Vagina (tissue), 2 donors: Measurements from ENCODE around the gene BMS1. TPM values are rescaled to one million over a fixed set of nuclear protein-coding genes. Genes with fewer than 3 reads are reported as not detected.
"Not testable (repeated sequence)": the region's sequence is repeated elsewhere in the genome, so short reads cannot be mapped to it uniquely, and the experiment has no call there.

Source experiments
- DNase-seq, 2 donors: peaks; one replicate each; pipeline ENCODE4 v3.0.0-alpha.2; 2017; ENCODE audit errors: extremely low spot score in 2 of 2
- H3K27ac ChIP-seq: fragments of 200-600 bp; sonication (generic); one replicate; pipeline ENCODE4 v1.5.1; 2019
- H3K27me3 ChIP-seq: fragments of 200-600 bp; sonication (generic); one replicate; pipeline ENCODE4 v1.5.1; 2019
- H3K36me3 ChIP-seq, 2 donors: fragments of 200-600 bp; sonication (generic); one replicate each; pipeline ENCODE4 v1.5.1; 2017 to 2019
- H3K4me1 ChIP-seq: fragments of 200-600 bp; sonication (generic); one replicate; pipeline ENCODE4 v1.5.1; 2019
- H3K4me3 ChIP-seq, 2 donors: fragments of 200-600 bp; sonication (generic); 1 replicate in 1 of 2; 2 replicates in 1 of 2; pipeline ENCODE4 v1.5.1; 2016 to 2019
- H3K9me3 ChIP-seq: fragments of 200-600 bp; sonication (generic); one replicate; pipeline ENCODE4 v1.5.1; 2019
- CTCF ChIP-seq, 3 experiments: fragments of 450-650 bp in 2 of 3; fragments of 200-600 bp in 1 of 3; sonication (generic) in 1 of 3; IDR thresholded peaks; one replicate each; pipeline ENCODE4 v1.5.1; 2017 to 2019; ENCODE audit warnings: antibody characterized with exemption in 3 of 3, mild to moderate bottlenecking in 2 of 3, moderate library complexity in 2 of 3
- POLR2A ChIP-seq, 2 donors: fragments of 450-650 bp; IDR thresholded peaks; one replicate each; pipeline ENCODE4 v1.6.1; 2017; ENCODE audit warnings: antibody characterized with exemption in 2 of 2, mild to moderate bottlenecking in 2 of 2, moderate library complexity in 2 of 2
- POLR2AphosphoS5 ChIP-seq, 2 donors: sonication (generic); formaldehyde crosslinking; IDR thresholded peaks; one replicate each; pipeline ENCODE4 v1.9.0; 2017; ENCODE audit warnings: antibody characterized with exemption in 2 of 2, mild to moderate bottlenecking in 2 of 2, low read depth in 1 of 2; ENCODE audit not compliant: insufficient read depth in 1 of 2
- intact Hi-C: fragments of 100-400 bp; cut with DNase I; formaldehyde crosslinking; loops from one replicate; pipeline ENCODE4 v1.15.1; 2023
- total RNA-seq: library from RNA; depleted of rRNA; stranded (reverse); fragments of >200 nt; gene quantifications from one replicate; pipeline ENCODE4 v1.2.3, GENCODE V29; 2016

The BMS1 gene
- total RNA-seq, 1 donor from 2014 or later, result 12.0 TPM

GRCh38 chr10:42816912-42817311 is 34.3 kb downstream of the BMS1 start:
- TF ChIP-seq POLR2A (IDR thresholded peaks at IDR 0.05), result no peak
- TF ChIP-seq POLR2AphosphoS5 (IDR thresholded peaks at IDR 0.05; ENCODE audit: insufficient read depth in 1 of 2, low read depth in 1 of 2), result no peak
- TF ChIP-seq CTCF (IDR thresholded peaks at IDR 0.05), result no peak
- no peak for DNase-seq
- H3K9me3 ChIP-seq, result no peaks in the 10 kb centered on the region
- H3K4me1 ChIP-seq, result no peaks in the 10 kb centered on the region
- intact Hi-C loops, result no loop called here
- no peak overlapping the region for H3K27ac ChIP-seq
- H3K27me3 ChIP-seq, result no peaks in the 10 kb centered on the region
- H3K36me3 ChIP-seq, result peaks cover 0 to 39% of the 10 kb centered on the region in 2 donors
- no peak overlapping the region for H3K4me3 ChIP-seq

- intact Hi-C loops, H3K27ac ChIP-seq, H3K27me3 ChIP-seq, DNase-seq, H3K4me3 ChIP-seq, H3K9me3 ChIP-seq, H3K4me1 ChIP-seq: not testable (repeated sequence)
- peaks cover 0 to 42% of the 10 kb centered on the region in 2 donors for H3K36me3 ChIP-seq
Measured at GRCh38 chr10:42817417-42817816, 34.8 kb downstream of the BMS1 start.

GRCh38 chr10:42826759-42827158 is 44.2 kb downstream of the BMS1 start:
- H3K27me3 ChIP-seq, DNase-seq, H3K4me3 ChIP-seq, H3K9me3 ChIP-seq, H3K4me1 ChIP-seq, H3K27ac ChIP-seq, intact Hi-C loops: not testable (repeated sequence)
- peaks cover 0 to 55% of the 10 kb centered on the region in 2 donors for H3K36me3 ChIP-seq

- no peak for DNase-seq
- intact Hi-C loops, result no loop called here
- Histone ChIP-seq H3K4me1 (no peaks in the 10 kb centered on the region), H3K4me3 (no peak overlapping the region), H3K27me3 (no peaks in the 10 kb centered on the region), H3K9me3 (no peaks in the 10 kb centered on the region), H3K36me3 (peaks cover 0 to 54% of the 10 kb centered on the region in 2 donors), H3K27ac (no peak overlapping the region)
- TF ChIP-seq CTCF (IDR thresholded peaks at IDR 0.05) (no peak), POLR2AphosphoS5 (IDR thresholded peaks at IDR 0.05; ENCODE audit: insufficient read depth in 1 of 2, low read depth in 1 of 2) (no peak), POLR2A (IDR thresholded peaks at IDR 0.05) (no peak)
Measured at GRCh38 chr10:42827201-42827600, 44.6 kb downstream of the BMS1 start.

GRCh38 chr10:42828391-42828790 is 45.8 kb downstream of the BMS1 start:
- DNase-seq, H3K9me3 ChIP-seq, intact Hi-C loops, H3K4me3 ChIP-seq, H3K27ac ChIP-seq, H3K27me3 ChIP-seq, H3K4me1 ChIP-seq: not testable (repeated sequence)
- H3K36me3 ChIP-seq, result peaks cover 0 to 42% of the 10 kb centered on the region in 2 donors

- TF ChIP-seq POLR2AphosphoS5 (IDR thresholded peaks at IDR 0.05; ENCODE audit: insufficient read depth in 1 of 2, low read depth in 1 of 2) (no peak), POLR2A (IDR thresholded peaks at IDR 0.05) (no peak), CTCF (IDR thresholded peaks at IDR 0.05) (no peak)
- intact Hi-C loops, result no loop called here
- Histone ChIP-seq H3K36me3 (peaks cover 0 to 23% of the 10 kb centered on the region in 2 donors), H3K4me3 (no peak overlapping the region), H3K4me1 (no peaks in the 10 kb centered on the region), H3K9me3 (no peaks in the 10 kb centered on the region), H3K27ac (no peak overlapping the region), H3K27me3 (no peaks in the 10 kb centered on the region)
- DNase-seq, result no peak
Measured at GRCh38 chr10:42830237-42830636, 47.6 kb downstream of the BMS1 start.

GRCh38 chr10:42836096-42836495 is 53.5 kb downstream of the BMS1 start:
- Histone ChIP-seq H3K9me3 (no peaks in the 10 kb centered on the region), H3K27me3 (no peaks in the 10 kb centered on the region), H3K4me3 (no peak overlapping the region), H3K4me1 (peaks cover 8% of the 10 kb centered on the region), H3K27ac (no peak overlapping the region), H3K36me3 (no peaks in the 10 kb centered on the region)
- TF ChIP-seq POLR2A (IDR thresholded peaks at IDR 0.05) (no peak), CTCF (IDR thresholded peaks at IDR 0.05) (no peak), POLR2AphosphoS5 (IDR thresholded peaks at IDR 0.05; ENCODE audit: insufficient read depth in 1 of 2, low read depth in 1 of 2) (no peak)
- intact Hi-C loops, result no loop called here
- no peak for DNase-seq
